HL-60 (cell line): ENCODE data around the gene RXRG.

Experiments
- CTCF ChIP-seq: IDR thresholded peaks from one replicate; pipeline ENCODE4 v1.5.1; 2011; ENCODE audit warnings: low read length, control low read depth, inconsistent platforms; ENCODE audit not compliant: insufficient read depth
- POLR2AphosphoS5 ChIP-seq: IDR thresholded peaks from 2 replicates; pipeline ENCODE4 v1.6.1; 2012; ENCODE audit warnings: low read depth
- TF ChIP-seq, protein P1 (sequence below): IDR thresholded peaks from 2 replicates; pipeline ENCODE4 v1.6.1; 2012; ENCODE audit warnings: low read depth; ENCODE audit not compliant: insufficient replicate concordance

- TF ChIP-seq CTCF = no peak
- TF ChIP-seq POLR2AphosphoS5 = no peak
- TF ChIP-seq, protein P1, sequence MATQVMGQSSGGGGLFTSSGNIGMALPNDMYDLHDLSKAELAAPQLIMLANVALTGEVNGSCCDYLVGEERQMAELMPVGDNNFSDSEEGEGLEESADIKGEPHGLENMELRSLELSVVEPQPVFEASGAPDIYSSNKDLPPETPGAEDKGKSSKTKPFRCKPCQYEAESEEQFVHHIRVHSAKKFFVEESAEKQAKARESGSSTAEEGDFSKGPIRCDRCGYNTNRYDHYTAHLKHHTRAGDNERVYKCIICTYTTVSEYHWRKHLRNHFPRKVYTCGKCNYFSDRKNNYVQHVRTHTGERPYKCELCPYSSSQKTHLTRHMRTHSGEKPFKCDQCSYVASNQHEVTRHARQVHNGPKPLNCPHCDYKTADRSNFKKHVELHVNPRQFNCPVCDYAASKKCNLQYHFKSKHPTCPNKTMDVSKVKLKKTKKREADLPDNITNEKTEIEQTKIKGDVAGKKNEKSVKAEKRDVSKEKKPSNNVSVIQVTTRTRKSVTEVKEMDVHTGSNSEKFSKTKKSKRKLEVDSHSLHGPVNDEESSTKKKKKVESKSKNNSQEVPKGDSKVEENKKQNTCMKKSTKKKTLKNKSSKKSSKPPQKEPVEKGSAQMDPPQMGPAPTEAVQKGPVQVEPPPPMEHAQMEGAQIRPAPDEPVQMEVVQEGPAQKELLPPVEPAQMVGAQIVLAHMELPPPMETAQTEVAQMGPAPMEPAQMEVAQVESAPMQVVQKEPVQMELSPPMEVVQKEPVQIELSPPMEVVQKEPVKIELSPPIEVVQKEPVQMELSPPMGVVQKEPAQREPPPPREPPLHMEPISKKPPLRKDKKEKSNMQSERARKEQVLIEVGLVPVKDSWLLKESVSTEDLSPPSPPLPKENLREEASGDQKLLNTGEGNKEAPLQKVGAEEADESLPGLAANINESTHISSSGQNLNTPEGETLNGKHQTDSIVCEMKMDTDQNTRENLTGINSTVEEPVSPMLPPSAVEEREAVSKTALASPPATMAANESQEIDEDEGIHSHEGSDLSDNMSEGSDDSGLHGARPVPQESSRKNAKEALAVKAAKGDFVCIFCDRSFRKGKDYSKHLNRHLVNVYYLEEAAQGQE = no peak
Observed at GRCh38 chr1:165492845-165493373, 48.0 kb upstream of the RXRG start.
